IMR-90 (cell line): Measurements from ENCODE around the gene ERG28. TPM values are rescaled to one million over a fixed set of nuclear protein-coding genes. Genes with fewer than 3 reads are reported as not detected.

Experiments used
- ATAC-seq: fragments of 200-7000 bp; cut with Tn5 transposase; 2 replicates; pipeline ENCODE4 v1.9.1; 2020; ENCODE audit warnings: low read depth, mild to moderate bottlenecking, moderate library complexity
- BruUV-seq: library from RNA; stranded (reverse); fragments of 400-500 nt; replicated peaks from 2 replicates; lab custom pipeline; 2021; lab: Mats Ljungman, UMichigan
- CTCF ChIA-PET: fragments of 300-600 bp; formaldehyde crosslinking; extraction: SDS; loops from one replicate; lab custom pipeline; 2021; ENCODE audit warnings: antibody characterized with exemption; lab: Yijun Ruan, JAX
- POLR2A ChIA-PET: fragments of 300-600 bp; sonication (Branson Sonifier 250); formaldehyde crosslinking; loops from one replicate; lab custom pipeline; 2022; ENCODE audit warnings: antibody characterized with exemption; ENCODE audit not compliant: unreplicated experiment; lab: Charles Lee
- DNase-seq: peaks from one replicate; pipeline ENCODE4 v3.0.0; 2013
- H2AFZ ChIP-seq: replicated peaks from 2 replicates; pipeline ENCODE3; 2013; ENCODE audit warnings: low read length, mild to moderate bottlenecking; ENCODE audit not compliant: poor library complexity
- H2AK5ac ChIP-seq: 2 replicates; pipeline ENCODE4 v1.6.1; 2013; ENCODE audit warnings: low read depth, low read length, inconsistent platforms
- H2AK9ac ChIP-seq: replicated peaks from 2 replicates; pipeline ENCODE3; 2013; ENCODE audit warnings: mild to moderate bottlenecking, low read depth, low read length, moderate library complexity; ENCODE audit not compliant: poor library complexity
- H2BK120ac ChIP-seq: 2 replicates; pipeline ENCODE4 v1.6.1; 2013; ENCODE audit warnings: low read depth, low read length, inconsistent platforms
- H2BK15ac ChIP-seq: 3 replicates; pipeline ENCODE4 v1.6.1; 2013; ENCODE audit warnings: low read depth, low read length, inconsistent platforms
- H2BK20ac ChIP-seq: 2 replicates; pipeline ENCODE4 v1.6.1; 2013; ENCODE audit warnings: low read depth, mild to moderate bottlenecking, inconsistent platforms, low read length, moderate library complexity
- H2BK5ac ChIP-seq: 2 replicates; pipeline ENCODE4 v1.6.1; 2013; ENCODE audit warnings: mild to moderate bottlenecking, low read depth, low read length, inconsistent platforms; ENCODE audit not compliant: poor library complexity, severe bottlenecking
- H3K14ac ChIP-seq: replicated peaks from 2 replicates; pipeline ENCODE4 v1.6.1; 2013; ENCODE audit warnings: low read depth, low read length, inconsistent platforms
- H3K18ac ChIP-seq: 2 replicates; pipeline ENCODE4 v1.6.1; 2013; ENCODE audit warnings: low read depth, low read length, control low read depth
- H3K23ac ChIP-seq: 2 replicates; pipeline ENCODE4 v1.6.1; 2013; ENCODE audit warnings: low read depth, low read length, inconsistent platforms
- H3K27ac ChIP-seq: 2 replicates; pipeline ENCODE4 v1.5.1; 2013; ENCODE audit warnings: mild to moderate bottlenecking, control low read depth, low read length; ENCODE audit not compliant: insufficient read depth
- H3K27me3 ChIP-seq: 2 replicates; pipeline ENCODE4 v1.6.1; 2013; ENCODE audit warnings: low read length; ENCODE audit not compliant: control insufficient read depth, insufficient read depth
- H3K36me3 ChIP-seq: 2 replicates; pipeline ENCODE4 v1.6.1; 2013; ENCODE audit warnings: low read length, mixed read lengths; ENCODE audit not compliant: control insufficient read depth, insufficient read depth
- H3K4ac ChIP-seq: 2 replicates; pipeline ENCODE4 v1.6.1; 2013; ENCODE audit warnings: low read depth, low read length, inconsistent platforms
- H3K4me1 ChIP-seq: 2 replicates; pipeline ENCODE4 v1.6.1; 2013; ENCODE audit warnings: low read length, mixed read lengths; ENCODE audit not compliant: control insufficient read depth, insufficient read depth
- H3K4me2 ChIP-seq: 2 replicates; pipeline ENCODE4 v1.6.1; 2013; ENCODE audit warnings: low read depth, mild to moderate bottlenecking, control low read depth, low read length, moderate library complexity
- H3K4me3 ChIP-seq: 2 replicates; pipeline ENCODE4 v1.5.1; 2013; ENCODE audit warnings: low read depth, mild to moderate bottlenecking, control low read depth, low read length, moderate library complexity; ENCODE audit not compliant: insufficient read depth
- H3K56ac ChIP-seq: 2 replicates; pipeline ENCODE4 v1.6.1; 2013; ENCODE audit warnings: low read length, inconsistent platforms; ENCODE audit not compliant: insufficient read depth; ENCODE audit errors: extremely low read depth
- H3K79me1 ChIP-seq, 2 experiments: 2 replicates each; pipeline ENCODE4 v1.6.1; 2013; ENCODE audit warnings: low read length in 2 of 2, inconsistent platforms in 1 of 2, low read depth in 1 of 2
- H3K9ac ChIP-seq: 2 replicates; pipeline ENCODE4 v1.6.1; 2013; ENCODE audit warnings: low read depth, low read length, control low read depth
- H3K9me1 ChIP-seq: 2 replicates; pipeline ENCODE4 v1.6.1; 2013; ENCODE audit warnings: low read length, inconsistent platforms; ENCODE audit not compliant: insufficient read depth
- H3K9me3 ChIP-seq: 2 replicates; pipeline ENCODE4 v1.6.1; 2013; ENCODE audit warnings: low read length; ENCODE audit not compliant: control insufficient read depth, insufficient read depth
- H4K20me1 ChIP-seq: 2 replicates; pipeline ENCODE4 v1.6.1; 2013; ENCODE audit warnings: low read length, inconsistent platforms; ENCODE audit not compliant: insufficient read depth
- H4K5ac ChIP-seq: 2 replicates; pipeline ENCODE4 v1.6.1; 2013; ENCODE audit warnings: mild to moderate bottlenecking, low read depth, low read length, control low read depth
- H4K8ac ChIP-seq, 2 experiments: 2 replicates each; pipeline ENCODE4 v1.6.1; 2013; ENCODE audit warnings: low read depth in 2 of 2, low read length in 2 of 2, control low read depth in 1 of 2, inconsistent platforms in 1 of 2
- H4K91ac ChIP-seq: 2 replicates; pipeline ENCODE4 v1.6.1; 2013; ENCODE audit warnings: low read depth, low read length, inconsistent platforms; ENCODE audit not compliant: insufficient read depth
- RFX5 ChIP-seq: IDR thresholded peaks from 2 replicates; pipeline ENCODE4 v1.8.0; 2012; ENCODE audit warnings: low read depth, mild to moderate bottlenecking, low read length, moderate library complexity
- WGBS, 2 experiments: methylation state at CpG; one replicate each; pipeline versions ENCODE4 v1.1.5 to v1.1.7; 2013; ENCODE audit warnings: missing lambda C conversion rate in 2 of 2; ENCODE audit not compliant: insufficient read length in 1 of 2; ENCODE audit errors: extremely low coverage in 2 of 2; 5-methylcytosine and 5-hydroxymethylcytosine counted together
- dilution Hi-C: fragments of 300-500 bp; cut with HindIII; formaldehyde crosslinking; loops from one replicate; pipeline ENCODE4 v1.14.3; 2018; ENCODE audit warnings: low sequenced_read_pairs; ENCODE audit not compliant: unreplicated experiment
- in situ Hi-C: fragments of 300-500 bp; cut with MboI; formaldehyde crosslinking; loops from 3 replicates; pipeline ENCODE4 v1.14.3; 2019; ENCODE audit warnings: low sequenced_read_pairs, inconsistent platforms, mixed read lengths
- intact Hi-C: fragments of 100-400 bp; cut with micrococcal nuclease; formaldehyde crosslinking; loops from 2 replicates; pipeline ENCODE4 v1.10.0; 2022
- polyA plus RNA-seq, 3 experiments: library from polyadenylated mRNA; depleted of rRNA; stranded (reverse); fragments of >200 nt; gene quantifications; 2 replicates each; pipeline ENCODE4 v1.2.3, GENCODE V29; 2012; ENCODE audit warnings: low replicate concordance in 1 of 3
- total RNA-seq: library from RNA; depleted of rRNA; stranded (reverse); fragments of >200 nt; gene quantifications from 2 replicates; pipeline ENCODE4 v1.2.3, GENCODE V29; 2012
- TF ChIP-seq, protein P1 (sequence below): fragments of 150-350 bp; IDR thresholded peaks from 2 replicates; pipeline ENCODE4 v1.6.1; 2017; ENCODE audit warnings: mild to moderate bottlenecking, antibody characterized with exemption, low read length, low read depth

The ERG28 gene
- total and polyA plus RNA-seq, 2 of the 4 experiments (the other 2 are of a cell fraction), result 0.90 to 15.4 TPM

DNA sequence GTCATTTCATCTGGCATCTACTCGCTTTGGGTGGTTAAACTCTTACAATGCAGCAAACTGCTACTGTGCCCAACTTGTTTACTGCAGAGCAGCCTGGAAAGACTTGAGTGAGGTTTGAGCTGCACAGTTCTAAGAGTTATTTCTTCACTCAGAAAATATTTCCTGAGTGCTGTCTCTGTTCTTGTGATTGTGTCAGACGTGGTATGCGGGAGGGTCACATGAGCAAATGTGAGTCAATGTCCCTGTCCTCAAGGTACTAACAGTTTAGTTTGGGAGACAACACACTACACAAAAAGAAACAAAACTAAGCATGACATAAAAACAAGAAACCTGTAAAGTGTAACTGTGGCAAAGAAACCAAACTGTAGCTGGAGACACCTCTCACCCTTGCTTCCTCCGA is 49.8 kb downstream of the ERG28 start:
- H2BK5ac ChIP-seq, result no peak overlapping the region
- no peaks in the 10 kb centered on the region for H3K9me1 ChIP-seq
- no peak overlapping the region for H3K18ac ChIP-seq
- H2BK120ac ChIP-seq, result no peak overlapping the region
- no peak overlapping the region for H3K9ac ChIP-seq
- DNase-seq (no peak), ATAC-seq (no peak)
- H4K20me1 ChIP-seq, result no peaks in the 10 kb centered on the region
- ChIA-PET POLR2A (no interaction called here), CTCF (interaction anchor here (0.7 kb wide), 1 partner anchor 12 kb away, joined by 3 read pairs; no protein-coding TSS in a partner anchor)
- no peak overlapping the region for H2BK15ac ChIP-seq
- H4K8ac ChIP-seq, result no peak overlapping the region
- TF ChIP-seq, protein P1, sequence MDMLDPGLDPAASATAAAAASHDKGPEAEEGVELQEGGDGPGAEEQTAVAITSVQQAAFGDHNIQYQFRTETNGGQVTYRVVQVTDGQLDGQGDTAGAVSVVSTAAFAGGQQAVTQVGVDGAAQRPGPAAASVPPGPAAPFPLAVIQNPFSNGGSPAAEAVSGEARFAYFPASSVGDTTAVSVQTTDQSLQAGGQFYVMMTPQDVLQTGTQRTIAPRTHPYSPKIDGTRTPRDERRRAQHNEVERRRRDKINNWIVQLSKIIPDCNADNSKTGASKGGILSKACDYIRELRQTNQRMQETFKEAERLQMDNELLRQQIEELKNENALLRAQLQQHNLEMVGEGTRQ, result peak; percentile 32; the same call in 1 of the 2 replicates
- no peak for TF ChIP-seq RFX5
- no peak overlapping the region for H2AK5ac ChIP-seq
- H2BK20ac ChIP-seq, result no peak overlapping the region
- no CpG with 5 or more reads among the region's 4 CpGs for WGBS, 2 experiments
- no peak overlapping the region for H3K23ac ChIP-seq
- intact Hi-C loops (no loop called here), dilution Hi-C loops (no loop called here), in situ Hi-C loops (no loop called here)
- no peaks in the 10 kb centered on the region for H3K36me3 ChIP-seq
- no peak overlapping the region for H3K27ac ChIP-seq
- peaks cover 25% of the 10 kb centered on the region for H3K27me3 ChIP-seq
- no TSS peak for BruUV-seq
- no peak overlapping the region for H2AFZ ChIP-seq
- peaks cover 2% of the 10 kb centered on the region; the same call in 1 of the 2 replicates for H3K4me1 ChIP-seq
- H3K14ac ChIP-seq, result no peak overlapping the region
- H4K91ac ChIP-seq, result no peak overlapping the region
- H4K5ac ChIP-seq, result no peak overlapping the region
- peaks cover 15% of the 10 kb centered on the region for H3K9me3 ChIP-seq
- H3K4me3 ChIP-seq, result no peak overlapping the region
- H3K4me2 ChIP-seq, result no peak overlapping the region
- H3K4ac ChIP-seq, result no peak overlapping the region
- H3K56ac ChIP-seq, result no peak overlapping the region
- H2AK9ac ChIP-seq, result no peak overlapping the region
- H3K79me1 ChIP-seq, result no peaks in the 10 kb centered on the region
